Measurements from ENCODE around the gene SUFU.

Gene SUFU

DNA sequence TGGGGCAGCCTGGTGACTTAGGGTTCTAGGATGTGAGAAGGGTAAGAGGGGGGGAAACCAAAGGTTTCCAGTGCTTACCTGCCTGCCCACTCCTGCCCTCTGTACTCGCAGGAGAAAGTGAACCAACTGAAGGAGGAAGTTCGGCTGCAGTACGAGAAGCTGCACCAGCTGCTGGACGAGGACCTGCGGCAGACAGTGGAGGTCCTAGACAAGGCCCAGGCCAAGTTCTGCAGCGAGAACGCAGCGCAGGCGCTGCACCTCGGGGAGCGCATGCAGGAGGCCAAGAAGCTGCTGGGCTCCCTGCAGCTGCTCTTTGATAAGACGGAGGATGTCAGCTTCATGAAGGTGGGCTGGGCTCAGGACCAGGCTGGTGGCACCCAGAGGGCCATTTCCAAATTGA is 151.2 kb downstream of the SUFU start:
- no peak overlapping the region for H2AFZ ChIP-seq (ENCODE audit: low read length)
- no peak overlapping the region for H2BK5ac ChIP-seq (ENCODE audit: low read length)
- no peak overlapping the region for H3K23ac ChIP-seq (ENCODE audit: low read depth, low read length, poor library complexity)
- no peak overlapping the region for H2BK12ac ChIP-seq (ENCODE audit: low read length)
- H3K79me1 ChIP-seq (ENCODE audit: low read depth, low read length), result peaks cover 20% of the 10 kb centered on the region
- H3K4me1 ChIP-seq (ENCODE audit: control insufficient read depth in 2 of 2, insufficient read depth in 1 of 2, low read depth in 1 of 2, low read length in 2 of 2), result peaks cover 14 to 24% of the 10 kb centered on the region in 2 donors
- H3K14ac ChIP-seq (ENCODE audit: low read length), result no peak overlapping the region
- H4K8ac ChIP-seq (ENCODE audit: low read depth, low read length), result no peak overlapping the region
- WGBS, 2 donors (ENCODE audit: extremely low coverage in 2 of 2, insufficient read length in 2 of 2, insufficient replicate concordance in 1 of 2), result no CpG with 5 or more reads among the region's 12 CpGs
- H3K4ac ChIP-seq (ENCODE audit: low read length), result peak overlapping the region; percentile 29
- no peaks in the 10 kb centered on the region for H3K27me3 ChIP-seq (ENCODE audit: control insufficient read depth in 3 of 3, insufficient read depth in 3 of 3, low read depth in 1 of 3, low read length in 3 of 3)
- H3K9ac ChIP-seq (ENCODE audit: low read depth, low read length, poor library complexity), result no peak overlapping the region
- no peak overlapping the region for H3K4me2 ChIP-seq (ENCODE audit: insufficient read depth, low read length, poor library complexity, severe bottlenecking)
- H3K4me3 ChIP-seq (ENCODE audit: low read length in 2 of 2), result no peak overlapping the region
- no peak for DNase-seq (ENCODE audit: low spot score)
- H3K27ac ChIP-seq (replicated peaks; ENCODE audit: low read length), result no peak overlapping the region
- peaks cover 24 to 90% of the 10 kb centered on the region in 2 donors for H3K36me3 ChIP-seq (replicated peaks in 1 of 2; ENCODE audit: control insufficient read depth in 2 of 2, insufficient read depth in 2 of 2, low read length in 2 of 2)
- H2BK15ac ChIP-seq (ENCODE audit: low read length), result no peak overlapping the region
- H3K9me3 ChIP-seq (replicated peaks in 1 of 2; ENCODE audit: control insufficient read depth in 2 of 2, insufficient read depth in 1 of 2, low read depth in 1 of 2, low read length in 2 of 2), result no peaks in the 10 kb centered on the region
- no peak overlapping the region for H3K18ac ChIP-seq (ENCODE audit: low read length)
- no peak overlapping the region for H2AK5ac ChIP-seq (ENCODE audit: low read depth, low read length)
- H2BK120ac ChIP-seq (ENCODE audit: low read depth, low read length), result no peak overlapping the region
- no peak overlapping the region for H4K91ac ChIP-seq (ENCODE audit: low read depth, low read length, poor library complexity)

DNA sequence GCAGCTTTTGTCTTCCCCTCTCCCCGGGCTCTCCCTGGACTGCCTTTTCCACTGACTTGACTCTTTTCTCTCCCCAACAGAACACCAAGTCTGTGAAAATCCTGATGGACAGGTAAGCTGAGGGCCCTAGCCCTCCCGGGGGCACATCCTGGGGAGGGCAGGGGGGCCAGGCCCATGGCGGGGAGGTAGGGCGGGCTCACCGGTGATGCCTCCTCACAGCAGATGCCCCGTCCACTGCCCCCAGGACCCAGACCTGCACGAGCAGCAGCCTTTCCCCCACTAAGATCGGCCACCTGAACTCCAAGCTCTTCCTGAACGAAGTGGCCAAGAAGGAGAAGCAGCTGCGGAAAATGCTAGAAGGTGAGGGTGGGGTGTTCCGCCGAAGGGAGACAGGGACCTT is 152.3 kb downstream of the SUFU start:
- Histone ChIP-seq H2BK120ac (ENCODE audit: low read depth, low read length) (no peak overlapping the region), H3K36me3 (replicated peaks in 1 of 2; ENCODE audit: control insufficient read depth in 2 of 2, insufficient read depth in 2 of 2, low read length in 2 of 2) (peaks cover 24 to 83% of the 10 kb centered on the region in 2 donors), H2AFZ (ENCODE audit: low read length) (no peak overlapping the region)

DNA sequence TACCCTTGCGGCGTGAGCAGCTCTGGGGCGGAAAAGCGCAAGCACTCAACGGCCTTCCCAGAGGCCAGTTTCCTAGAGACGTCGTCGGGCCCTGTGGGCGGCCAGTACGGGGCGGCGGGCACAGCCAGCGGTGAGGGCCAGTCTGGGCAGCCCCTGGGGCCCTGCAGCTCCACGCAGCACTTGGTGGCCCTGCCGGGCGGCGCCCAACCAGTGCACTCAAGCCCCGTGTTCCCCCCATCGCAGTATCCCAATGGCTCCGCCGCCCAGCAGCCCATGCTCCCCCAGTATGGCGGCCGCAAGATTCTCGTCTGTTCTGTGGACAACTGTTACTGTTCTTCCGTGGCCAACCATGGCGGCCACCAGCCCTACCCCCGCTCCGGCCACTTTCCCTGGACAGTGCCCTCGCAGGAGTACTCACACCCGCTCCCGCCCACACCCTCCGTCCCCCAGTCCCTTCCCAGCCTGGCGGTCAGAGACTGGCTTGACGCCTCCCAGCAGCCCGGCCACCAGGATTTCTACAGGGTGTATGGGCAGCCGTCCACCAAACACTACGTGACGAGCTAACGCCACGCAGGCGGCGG is 153.1 kb downstream of the SUFU start:
- no CpG with 5 or more reads among the region's 42 CpGs for WGBS, 2 donors (ENCODE audit: extremely low coverage in 2 of 2, insufficient read length in 2 of 2, insufficient replicate concordance in 1 of 2)
- Histone ChIP-seq H3K4me1 (ENCODE audit: control insufficient read depth in 2 of 2, insufficient read depth in 1 of 2, low read depth in 1 of 2, low read length in 2 of 2) (peaks cover 13 to 19% of the 10 kb centered on the region in 2 donors), H2BK120ac (ENCODE audit: low read depth, low read length) (no peak overlapping the region), H2AK5ac (ENCODE audit: low read depth, low read length) (peak overlapping the region; percentile 46), H3K9ac (ENCODE audit: low read depth, low read length, poor library complexity) (no peak overlapping the region), H3K79me1 (ENCODE audit: low read depth, low read length) (peaks cover 6% of the 10 kb centered on the region), H3K9me3 (replicated peaks in 1 of 2; ENCODE audit: control insufficient read depth in 2 of 2, insufficient read depth in 1 of 2, low read depth in 1 of 2, low read length in 2 of 2) (no peaks in the 10 kb centered on the region), H2BK15ac (ENCODE audit: low read length) (no peak overlapping the region), H3K36me3 (replicated peaks in 1 of 2; ENCODE audit: control insufficient read depth in 2 of 2, insufficient read depth in 2 of 2, low read length in 2 of 2) (peaks cover 24 to 74% of the 10 kb centered on the region in 2 donors), H4K8ac (ENCODE audit: low read depth, low read length) (no peak overlapping the region), H2BK5ac (ENCODE audit: low read length) (no peak overlapping the region), H3K18ac (ENCODE audit: low read length) (peak overlapping the region; percentile 38), H4K91ac (ENCODE audit: low read depth, low read length, poor library complexity) (no peak overlapping the region), H3K4me3 (ENCODE audit: low read length in 2 of 2) (peak overlapping the region in 1 of 2 donors; percentile 49), H3K4ac (ENCODE audit: low read length) (no peak overlapping the region), H3K4me2 (ENCODE audit: insufficient read depth, low read length, poor library complexity, severe bottlenecking) (no peak overlapping the region), H3K23ac (ENCODE audit: low read depth, low read length, poor library complexity) (no peak overlapping the region), H3K14ac (ENCODE audit: low read length) (no peak overlapping the region), H2AFZ (ENCODE audit: low read length) (no peak overlapping the region), H2BK12ac (ENCODE audit: low read length) (no peak overlapping the region), H3K27ac (replicated peaks; ENCODE audit: low read length) (no peak overlapping the region), H3K27me3 (ENCODE audit: control insufficient read depth in 3 of 3, insufficient read depth in 3 of 3, low read depth in 1 of 3, low read length in 3 of 3) (no peaks in the 10 kb centered on the region)
- DNase-seq (ENCODE audit: low spot score), result no peak

More for the DNA sequence above, 152.3 kb downstream of the SUFU start:
- no peaks in the 10 kb centered on the region for H3K27me3 ChIP-seq (ENCODE audit: control insufficient read depth in 3 of 3, insufficient read depth in 3 of 3, low read depth in 1 of 3, low read length in 3 of 3)
- peaks cover 13% of the 10 kb centered on the region for H3K79me1 ChIP-seq (ENCODE audit: low read depth, low read length)
- H3K4me2 ChIP-seq (ENCODE audit: insufficient read depth, low read length, poor library complexity, severe bottlenecking), result no peak overlapping the region
- H3K18ac ChIP-seq (ENCODE audit: low read length), result no peak overlapping the region
- H3K27ac ChIP-seq (replicated peaks; ENCODE audit: low read length), result no peak overlapping the region
- DNase-seq (ENCODE audit: low spot score), result no peak
- no peak overlapping the region for H2BK15ac ChIP-seq (ENCODE audit: low read length)
- no peak overlapping the region for H3K14ac ChIP-seq (ENCODE audit: low read length)
- H3K23ac ChIP-seq (ENCODE audit: low read depth, low read length, poor library complexity), result no peak overlapping the region
- H3K4me1 ChIP-seq (ENCODE audit: control insufficient read depth in 2 of 2, insufficient read depth in 1 of 2, low read depth in 1 of 2, low read length in 2 of 2), result peaks cover 10 to 19% of the 10 kb centered on the region in 2 donors
- no peaks in the 10 kb centered on the region for H3K9me3 ChIP-seq (replicated peaks in 1 of 2; ENCODE audit: control insufficient read depth in 2 of 2, insufficient read depth in 1 of 2, low read depth in 1 of 2, low read length in 2 of 2)
- H3K9ac ChIP-seq (ENCODE audit: low read depth, low read length, poor library complexity), result no peak overlapping the region
- no peak overlapping the region for H3K4ac ChIP-seq (ENCODE audit: low read length)
- no peak overlapping the region for H2AK5ac ChIP-seq (ENCODE audit: low read depth, low read length)
- no peak overlapping the region for H3K4me3 ChIP-seq (ENCODE audit: low read length in 2 of 2)
- no CpG with 5 or more reads among the region's 12 CpGs for WGBS, 2 donors (ENCODE audit: extremely low coverage in 2 of 2, insufficient read length in 2 of 2, insufficient replicate concordance in 1 of 2)
- H2BK12ac ChIP-seq (ENCODE audit: low read length), result no peak overlapping the region
- no peak overlapping the region for H4K91ac ChIP-seq (ENCODE audit: low read depth, low read length, poor library complexity)
- no peak overlapping the region for H4K8ac ChIP-seq (ENCODE audit: low read depth, low read length)
- H2BK5ac ChIP-seq (ENCODE audit: low read length), result no peak overlapping the region

DNA sequence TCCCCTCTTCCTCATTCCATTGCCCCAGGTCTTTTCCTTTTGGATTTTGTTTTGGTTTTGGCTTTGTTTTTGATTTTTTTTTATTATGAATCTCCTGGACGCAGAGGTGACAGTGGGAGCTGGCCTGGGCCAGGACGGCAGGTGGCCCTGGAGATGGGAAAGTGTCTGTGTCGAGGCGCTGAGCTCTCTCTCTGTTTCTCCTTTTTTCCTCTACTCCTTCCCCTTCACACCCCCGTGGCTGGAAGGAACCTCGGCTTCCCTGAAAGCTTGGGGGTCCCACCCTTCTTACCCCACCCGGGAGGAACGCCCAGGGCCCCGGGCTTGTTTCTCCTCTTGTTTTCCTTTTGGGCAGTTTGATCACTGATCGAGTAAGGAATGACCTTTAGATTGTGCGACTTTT is 153.7 kb downstream of the SUFU start:
- no CpG with 5 or more reads among the region's 11 CpGs for WGBS, 2 donors (ENCODE audit: extremely low coverage in 2 of 2, insufficient read length in 2 of 2, insufficient replicate concordance in 1 of 2)
- peaks cover 24 to 68% of the 10 kb centered on the region in 2 donors for H3K36me3 ChIP-seq (replicated peaks in 1 of 2; ENCODE audit: control insufficient read depth in 2 of 2, insufficient read depth in 2 of 2, low read length in 2 of 2)
- H3K4me2 ChIP-seq (ENCODE audit: insufficient read depth, low read length, poor library complexity, severe bottlenecking), result no peak overlapping the region

More for the DNA sequence above, 153.7 kb downstream of the SUFU start:
- peaks cover 6% of the 10 kb centered on the region for H3K79me1 ChIP-seq (ENCODE audit: low read depth, low read length)
- H3K27me3 ChIP-seq (ENCODE audit: control insufficient read depth in 3 of 3, insufficient read depth in 3 of 3, low read depth in 1 of 3, low read length in 3 of 3), result no peaks in the 10 kb centered on the region
- H2BK5ac ChIP-seq (ENCODE audit: low read length), result no peak overlapping the region
- H2BK12ac ChIP-seq (ENCODE audit: low read length), result no peak overlapping the region
- DNase-seq (ENCODE audit: low spot score), result no peak
- H3K27ac ChIP-seq (replicated peaks; ENCODE audit: low read length), result no peak overlapping the region
- no peaks in the 10 kb centered on the region for H3K9me3 ChIP-seq (replicated peaks in 1 of 2; ENCODE audit: control insufficient read depth in 2 of 2, insufficient read depth in 1 of 2, low read depth in 1 of 2, low read length in 2 of 2)
- H3K9ac ChIP-seq (ENCODE audit: low read depth, low read length, poor library complexity), result no peak overlapping the region
- H4K8ac ChIP-seq (ENCODE audit: low read depth, low read length), result no peak overlapping the region
- H4K91ac ChIP-seq (ENCODE audit: low read depth, low read length, poor library complexity), result no peak overlapping the region
- H3K14ac ChIP-seq (ENCODE audit: low read length), result no peak overlapping the region
- H3K4me1 ChIP-seq (ENCODE audit: control insufficient read depth in 2 of 2, insufficient read depth in 1 of 2, low read depth in 1 of 2, low read length in 2 of 2), result peaks cover 13 to 14% of the 10 kb centered on the region in 2 donors
- no peak overlapping the region for H3K23ac ChIP-seq (ENCODE audit: low read depth, low read length, poor library complexity)
- no peak overlapping the region for H3K4ac ChIP-seq (ENCODE audit: low read length)
- no peak overlapping the region for H3K4me3 ChIP-seq (ENCODE audit: low read length in 2 of 2)
- H2BK120ac ChIP-seq (ENCODE audit: low read depth, low read length), result no peak overlapping the region
- no peak overlapping the region for H2AFZ ChIP-seq (ENCODE audit: low read length)
- H2AK5ac ChIP-seq (ENCODE audit: low read depth, low read length), result no peak overlapping the region
- no peak overlapping the region for H2BK15ac ChIP-seq (ENCODE audit: low read length)
- no peak overlapping the region for H3K18ac ChIP-seq (ENCODE audit: low read length)
